ENCODE data around the gene TPP2. TPM values are rescaled to one million over a fixed set of nuclear protein-coding genes. Genes with fewer than 3 reads are reported as not detected.

The TPP2 gene
- 54.7 and 62.3 TPM in 2 replicates for total RNA-seq

GRCh38 chr13:102596147-102597028 lies at the start of gene TPP2:
TPP2 (plus strand) TSS chr13:102596986; CDS start chr13:102597039, 53 bp downstream.

GRCh38 chr13:102694937-102695336 lies 98.2 kb downstream of the TPP2 start, which contains the start of gene METTL21C:
METTL21C (minus strand) TSS chr13:102695044; CDS start chr13:102694498, 546 bp downstream.

Other genes with a start within 250 kb of the TPP2 start
- gene FGF14, start 194.9 kb upstream of the TPP2 start, total RNA-seq = 0.13 and 0.25 TPM in 2 replicates
- not detected in 2 replicates for gene METTL21C, start 98.1 kb downstream of the TPP2 start, total RNA-seq
- gene TEX30, start 176.8 kb downstream of the TPP2 start, total RNA-seq = 12.6 and 18.2 TPM in 2 replicates
- gene POGLUT2, start 202.0 kb downstream of the TPP2 start, total RNA-seq = 16.2 and 20.0 TPM in 2 replicates
- 14.9 and 22.0 TPM in 2 replicates for gene BIVM, start 202.1 kb downstream of the TPP2 start, total RNA-seq
- 85.0 and 97.6 TPM in 2 replicates for gene ERCC5, start 249.0 kb downstream of the TPP2 start, total RNA-seq